EH (cell line): ENCODE data around the gene DDIT4L.
"Not testable (repeated sequence)": the region's sequence is repeated elsewhere in the genome, so short reads cannot be mapped to it uniquely, and the experiment has no call there.

ENCODE experiments used
- DNase-seq: peaks from one replicate; pipeline ENCODE4 v3.0.0-alpha.2; 2015; ENCODE audit warnings: low read depth

DDIT4L gene

GRCh38 chr4:100189820-100190642, at the start of gene DDIT4L:
Gene DDIT4L (minus strand): TSS chr4:100190468. CDS start chr4:100189983, 485 bp downstream.
- peak; percentile 56 for DNase-seq

GRCh38 chr4:100240008-100240407, 49.7 kb upstream of the DDIT4L start:
- DNase-seq, result no peak

- no peak for DNase-seq
These were observed 34.5 kb upstream of the DDIT4L start for GRCh38 chr4:100224721-100225120.

GRCh38 chr4:100224160-100224559, 33.9 kb upstream of the DDIT4L start:
- DNase-seq, result no peak

- no peak for DNase-seq
These were observed 18.7 kb upstream of the DDIT4L start for GRCh38 chr4:100208964-100209363.

GRCh38 chr4:100208459-100208858, 18.2 kb upstream of the DDIT4L start:
- peak; percentile 3 for DNase-seq

GRCh38 chr4:100206850-100207249, 16.6 kb upstream of the DDIT4L start:
- no peak for DNase-seq

GRCh38 chr4:100198061-100198460, 7.8 kb upstream of the DDIT4L start:
- no peak for DNase-seq

GRCh38 chr4:100196388-100197071, 6.3 kb upstream of the DDIT4L start:
- not testable (repeated sequence) for DNase-seq

- peak; percentile 52 for DNase-seq
These were observed 654 bp upstream of the DDIT4L start for GRCh38 chr4:100190643-100191600.

- DNase-seq, result no peak
These were observed 1.4 kb downstream of the DDIT4L start for GRCh38 chr4:100188829-100189228.

GRCh38 chr4:100187781-100188180, 2.5 kb downstream of the DDIT4L start:
- DNase-seq, result no peak

GRCh38 chr4:100184787-100185186, 5.5 kb downstream of the DDIT4L start:
- DNase-seq, result no peak

GRCh38 chr4:100177855-100178254, 12.4 kb downstream of the DDIT4L start:
- no peak for DNase-seq

- DNase-seq, result no peak
These were observed 13.1 kb downstream of the DDIT4L start for GRCh38 chr4:100177126-100177525.

GRCh38 chr4:100175858-100176257, 14.4 kb downstream of the DDIT4L start:
- DNase-seq, result no peak

- DNase-seq, result no peak
These were observed 15.3 kb downstream of the DDIT4L start for GRCh38 chr4:100174985-100175383.

GRCh38 chr4:100170986-100171385, 19.3 kb downstream of the DDIT4L start:
- no peak for DNase-seq

GRCh38 chr4:100169491-100170485, 20.5 kb downstream of the DDIT4L start:
- peak; percentile 24 for DNase-seq

GRCh38 chr4:100168521-100168920, 21.7 kb downstream of the DDIT4L start:
- DNase-seq, result peak; percentile 63
